ENCODE results near the gene ZBED2. TPM values are rescaled to one million over a fixed set of nuclear protein-coding genes. Genes with fewer than 3 reads are reported as not detected.

Gene ZBED2
- total RNA-seq: not detected in 2 replicates
- polyA plus RNA-seq: not detected in 2 replicates
- not detected in 2 replicates for polyA plus RNA-seq (2011; cell fraction: cytosol; rRNA removed)
- not detected in 2 replicates for polyA plus RNA-seq (2011; cell fraction: nucleus; rRNA removed)
- polyA plus RNA-seq (2012): not detected in 2 replicates
- not detected in 2 replicates for polyA minus RNA-seq
- polyA minus RNA-seq (2011; cell fraction: cytosol; rRNA and poly(A)+ RNA removed): not detected
- polyA minus RNA-seq (2011; cell fraction: nucleus; rRNA and poly(A)+ RNA removed): not detected in 2 replicates
- percentile 24 among the genes with signal in this experiment for Bru-seq, nascent RNA
- percentile 36 among the genes with signal in this experiment for BruChase-seq, experiment 1, labeled RNA remaining after a 6-hour chase
- BruChase-seq, experiment 2, labeled RNA remaining after a 2-hour chase: percentile 25 among the genes with signal in this experiment
- long read RNA-seq: 0 reads

- Histone ChIP-seq H3K9me3 (replicated peaks; ENCODE audit: control insufficient read depth, insufficient read depth, low read length) (no peaks in the 10 kb centered on the region), H3K9ac (replicated peaks; ENCODE audit: extremely low read depth, insufficient read depth, low read length) (no peak within 1 kb of the TSS), H3K27me3 (ENCODE audit: control insufficient read depth in 2 of 2, insufficient read depth in 2 of 2, low read length in 2 of 2) (peaks cover 1 to 3% of the 10 kb centered on the region in 2 experiments), H3K79me2 (ENCODE audit: control insufficient read depth, insufficient read depth, low read length) (no peaks in the 10 kb centered on the region), H3K4me3 (replicated peaks in 1 of 3; ENCODE audit: insufficient read depth in 1 of 3, low read depth in 1 of 3, low read length in 3 of 3) (no peak within 1 kb of the TSS), H3K27ac (ENCODE audit: insufficient read depth, low read depth, low read length) (no peak within 1 kb of the TSS), H2AFZ (ENCODE audit: low read depth, low read length) (no peak within 1 kb of the TSS), H4K20me1 (replicated peaks; ENCODE audit: control insufficient read depth, extremely low read depth, insufficient read depth, low read length) (no peaks in the 10 kb centered on the region), H3K4me2 (ENCODE audit: insufficient read depth, low read length) (no peak within 1 kb of the TSS), H3K4me1 (ENCODE audit: control insufficient read depth, extremely low read depth, insufficient read depth, low read length) (no peaks in the 10 kb centered on the region), H3K36me3 (ENCODE audit: control insufficient read depth in 2 of 2, extremely low read depth in 1 of 2, insufficient read depth in 2 of 2, low read length in 2 of 2) (no peaks in the 10 kb centered on the region), H3K9me1 (replicated peaks; ENCODE audit: control insufficient read depth, extremely low read depth, insufficient read depth, low read length) (no peaks in the 10 kb centered on the region)
- POLR2A ChIA-PET: no interaction called here
- dilution Hi-C loops (cut with MboI; ENCODE audit: extremely low pct_ligation_motif_present, low sequenced_read_pairs): no loop called here
- FAIRE-seq (no peak), DNase-seq (ENCODE audit: low read depth, low spot score) (no peak)
- no peak for TF ChIP-seq POLR2AphosphoS5 (IDR thresholded peaks at IDR 0.05; ENCODE audit: insufficient read depth, low read depth, low read length)
- TF ChIP-seq MYC (IDR thresholded peaks at IDR 0.05; ENCODE audit: low read depth, low read length): no peak
- TF ChIP-seq MAX (IDR thresholded peaks at IDR 0.05; ENCODE audit: insufficient read depth, insufficient read length): no peak
- TF ChIP-seq JUN (IDR thresholded peaks at IDR 0.05; ENCODE audit: borderline replicate concordance, insufficient read depth, insufficient read length, low read depth): no peak
- TF ChIP-seq CTCF (IDR thresholded peaks at IDR 0.05; ENCODE audit: extremely low read depth in 1 of 2, insufficient read depth in 1 of 2, low read depth in 1 of 2, low read length in 2 of 2): no peak
- TF ChIP-seq FOS (IDR thresholded peaks at IDR 0.05; ENCODE audit: borderline replicate concordance, insufficient read depth, low read length): no peak
- no peak for TF ChIP-seq POLR2A (IDR thresholded peaks at IDR 0.05; ENCODE audit: low read depth, low read length)
- TF ChIP-seq EZH2 (IDR thresholded peaks at IDR 0.05; ENCODE audit: borderline replicate concordance, low read depth, low read length, severe bottlenecking): no peak
- TF ChIP-seq GATA2 (IDR thresholded peaks at IDR 0.05; ENCODE audit: insufficient read depth, insufficient read length, low read depth, low read length): no peak
- CTCF ChIA-PET: no interaction called here
- BruUV-seq (replicated peaks): no TSS peak
- intact Hi-C loops (cut with micrococcal nuclease): no loop called here
Observed at GRCh38 chr3:111595232-111595631, at the start of gene ZBED2. ZBED2 (minus strand) TSS chr3:111595346; CDS start chr3:111594201, 1,145 bp downstream.

Measured in endothelial cell of umbilical vein (primary cell).